HG03378 (cell line): ENCODE measurements around the gene EIF2B2.

Experiments used
- ATAC-seq: cut with Tn5 transposase; IDR thresholded peaks from one replicate; pipeline ENCODE4 v1.9.1; 2021; ENCODE audit warnings: mild to moderate bottlenecking, moderate library complexity; ENCODE audit not compliant: unreplicated experiment

Gene EIF2B2

GRCh38 chr14:75002392-75003249 is at the start of gene EIF2B2:
TSS of gene EIF2B2 (plus strand) at chr14:75002921. CDS start at chr14:75002991, 70 bp downstream.
- ATAC-seq, result peak; percentile 91

- no peak for ATAC-seq
Observed at GRCh38 chr14:74953686-74954085, 49.0 kb upstream of the EIF2B2 start.

- no peak for ATAC-seq
Observed at GRCh38 chr14:74954232-74954946, 48.3 kb upstream of the EIF2B2 start.

- no peak for ATAC-seq
Observed at GRCh38 chr14:74954947-74955228, 47.8 kb upstream of the EIF2B2 start.

GRCh38 chr14:74955229-74956026 is 47.3 kb upstream of the EIF2B2 start, which contains the start of gene PGF:
TSS of gene PGF (minus strand) at chr14:74955597. CDS start at chr14:74955242, 355 bp downstream.
- ATAC-seq, result no peak

GRCh38 chr14:74956027-74956279 is 46.8 kb upstream of the EIF2B2 start:
- ATAC-seq, result no peak

- ATAC-seq, result no peak
Observed at GRCh38 chr14:74956280-74957072, 46.2 kb upstream of the EIF2B2 start.

GRCh38 chr14:74959596-74960180 is 43.0 kb upstream of the EIF2B2 start:
- no peak for ATAC-seq

- no peak for ATAC-seq
Observed at GRCh38 chr14:74960736-74961135, 42.0 kb upstream of the EIF2B2 start.

GRCh38 chr14:74961238-74961911 is 41.3 kb upstream of the EIF2B2 start:
- no peak for ATAC-seq

GRCh38 chr14:74962046-74962445 is 40.7 kb upstream of the EIF2B2 start:
- ATAC-seq, result no peak

- no peak for ATAC-seq
Observed at GRCh38 chr14:74962493-74962892, 40.2 kb upstream of the EIF2B2 start.

GRCh38 chr14:74963178-74963704 is 39.5 kb upstream of the EIF2B2 start:
- ATAC-seq, result no peak

GRCh38 chr14:74963705-74964271 is 38.9 kb upstream of the EIF2B2 start:
- ATAC-seq, result no peak

- ATAC-seq, result no peak
Observed at GRCh38 chr14:74964787-74965485, 37.8 kb upstream of the EIF2B2 start.

GRCh38 chr14:74965486-74966153 is 37.1 kb upstream of the EIF2B2 start:
- no peak for ATAC-seq

GRCh38 chr14:74968811-74969210 is 33.9 kb upstream of the EIF2B2 start:
- ATAC-seq, result no peak

- no peak for ATAC-seq
Observed at GRCh38 chr14:74973003-74973653, 29.6 kb upstream of the EIF2B2 start.
